Osteoblast (primary cell): ENCODE results near the gene TMIE. TPM values are rescaled to one million over a fixed set of nuclear protein-coding genes. Genes with fewer than 3 reads are reported as not detected.

Experiments
- DNase-seq: peaks from one replicate; pipeline ENCODE4 v3.0.0; 2011; ENCODE audit warnings: low spot score, mixed read lengths; ENCODE audit not compliant: insufficient read length; ENCODE audit errors: missing footprints
- H2AFZ ChIP-seq: 2 replicates; pipeline ENCODE4 v1.6.0; 2011; ENCODE audit warnings: mild to moderate bottlenecking, low read length
- H3K27ac ChIP-seq: 2 replicates; pipeline ENCODE4 v1.5.1; 2011; ENCODE audit warnings: mild to moderate bottlenecking, low read depth, low read length, moderate library complexity
- H3K27me3 ChIP-seq: 2 replicates; pipeline ENCODE4 v1.6.0; 2012; ENCODE audit warnings: mild to moderate bottlenecking, control low read depth, inconsistent platforms, low read length, moderate library complexity; ENCODE audit not compliant: insufficient read depth
- H3K36me3 ChIP-seq: 2 replicates; pipeline ENCODE4 v1.5.1; 2011; ENCODE audit warnings: mild to moderate bottlenecking, low read length, control low read depth, moderate library complexity; ENCODE audit not compliant: insufficient read depth
- H3K4me1 ChIP-seq: 2 replicates; pipeline ENCODE4 v1.5.1; 2011; ENCODE audit warnings: mild to moderate bottlenecking, low read length, control low read depth, moderate library complexity; ENCODE audit not compliant: insufficient read depth
- H3K4me2 ChIP-seq: 2 replicates; pipeline ENCODE4 v1.6.0; 2011; ENCODE audit warnings: mild to moderate bottlenecking, low read length; ENCODE audit not compliant: insufficient read depth
- H3K4me3 ChIP-seq: fragments of 200-600 bp; sonication (generic); 3 replicates; pipeline ENCODE4 v1.5.1; 2012; ENCODE audit warnings: mild to moderate bottlenecking, low read length, inconsistent platforms; ENCODE audit not compliant: insufficient read depth
- H3K79me2 ChIP-seq: 2 replicates; pipeline ENCODE4 v1.6.0; 2012; ENCODE audit warnings: mild to moderate bottlenecking, low read length, control low read depth, inconsistent platforms; ENCODE audit not compliant: insufficient read depth
- H3K9me3 ChIP-seq: 2 replicates; pipeline ENCODE4 v1.5.1; 2011; ENCODE audit warnings: low read depth, low read length, control low read depth
- H4K20me1 ChIP-seq: 2 replicates; pipeline ENCODE4 v1.6.0; 2012; ENCODE audit warnings: mild to moderate bottlenecking, low read length, control low read depth; ENCODE audit not compliant: insufficient read depth
- CTCF ChIP-seq: IDR thresholded peaks from 2 replicates; pipeline ENCODE4 v1.5.1; 2011; ENCODE audit warnings: mild to moderate bottlenecking, low read depth, low read length, moderate library complexity; ENCODE audit errors: extremely low read depth
- total RNA-seq: library from RNA; depleted of rRNA; stranded (reverse); fragments of >200 nt; gene quantifications from 2 replicates; pipeline ENCODE4 v1.2.3, GENCODE V29; 2012

TMIE gene
- total RNA-seq, 1 donor: under 0.01 TPM

DNA sequence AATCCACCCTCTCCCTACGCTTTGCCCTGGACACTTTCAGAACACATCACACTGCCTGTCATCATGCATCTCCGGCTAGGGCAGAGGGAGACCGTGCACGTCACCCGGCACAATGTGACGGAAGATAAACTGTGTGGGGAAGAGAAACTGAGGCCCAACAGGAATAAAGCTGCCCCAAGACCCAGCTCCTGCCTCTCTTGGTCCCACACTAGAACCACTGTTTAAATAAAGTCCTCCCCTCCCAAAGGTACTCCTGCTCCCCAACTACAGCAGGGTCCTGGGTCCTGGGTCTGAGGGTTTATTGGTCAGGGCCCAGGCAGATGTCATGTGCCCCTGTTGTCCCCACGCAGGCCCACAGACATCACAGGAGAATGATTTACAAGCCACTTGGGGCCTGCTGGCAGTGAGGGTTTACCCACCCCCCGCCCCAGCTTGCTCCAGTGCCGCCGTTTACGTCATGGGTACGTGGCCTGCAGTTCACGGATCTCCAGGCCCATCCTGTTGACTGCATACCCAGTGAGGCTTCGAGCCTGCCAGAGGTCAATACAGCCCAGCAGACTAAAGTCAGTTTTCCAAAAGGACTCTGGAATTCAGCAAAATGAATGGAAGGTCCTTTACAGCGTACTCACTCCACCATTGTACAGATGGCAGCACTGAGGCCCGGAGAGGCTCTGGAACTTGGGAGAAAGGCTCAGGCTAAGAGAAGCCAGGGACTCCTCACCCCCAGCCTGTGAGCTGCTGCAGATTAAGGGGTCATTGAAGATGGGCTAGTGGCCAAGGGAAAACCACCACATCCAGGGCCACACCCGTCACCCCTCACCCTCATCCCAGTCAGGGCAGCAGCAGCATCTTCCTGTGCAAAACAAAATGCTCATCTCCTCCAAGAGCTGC is 30.9 kb upstream of the TMIE start:
- TF ChIP-seq CTCF: no peak
- Histone ChIP-seq H3K4me3 (no peak overlapping the region), H3K27me3 (peaks cover 3% of the 10 kb centered on the region), H3K4me2 (no peak overlapping the region), H3K9me3 (no peaks in the 10 kb centered on the region), H3K79me2 (no peaks in the 10 kb centered on the region), H3K36me3 (no peaks in the 10 kb centered on the region), H3K27ac (no peak overlapping the region), H3K4me1 (no peaks in the 10 kb centered on the region), H2AFZ (no peak overlapping the region), H4K20me1 (no peaks in the 10 kb centered on the region)
- DNase-seq: peak; percentile 66

GRCh38 chr3:46670891-46671427 is 30.2 kb upstream of the TMIE start:
- Histone ChIP-seq H3K79me2 (no peaks in the 10 kb centered on the region), H3K36me3 (no peaks in the 10 kb centered on the region), H3K4me1 (no peaks in the 10 kb centered on the region), H3K4me2 (no peak overlapping the region), H4K20me1 (no peaks in the 10 kb centered on the region), H3K4me3 (no peak overlapping the region), H2AFZ (no peak overlapping the region), H3K27me3 (peaks cover 2% of the 10 kb centered on the region), H3K27ac (no peak overlapping the region), H3K9me3 (no peaks in the 10 kb centered on the region)
- peak; percentile 37 for DNase-seq
- no peak for TF ChIP-seq CTCF

- H3K27me3 ChIP-seq: no peaks in the 10 kb centered on the region
- H2AFZ ChIP-seq: no peak overlapping the region
- H3K36me3 ChIP-seq: no peaks in the 10 kb centered on the region
- no peak for TF ChIP-seq CTCF
- H3K4me1 ChIP-seq: no peaks in the 10 kb centered on the region
- no peak overlapping the region for H3K27ac ChIP-seq
- no peaks in the 10 kb centered on the region for H3K79me2 ChIP-seq
- H3K9me3 ChIP-seq: no peaks in the 10 kb centered on the region
- no peak overlapping the region for H3K4me2 ChIP-seq
- H3K4me3 ChIP-seq: no peak overlapping the region
- H4K20me1 ChIP-seq: no peaks in the 10 kb centered on the region
- DNase-seq: peak; percentile 71
Observed at GRCh38 chr3:46671541-46672348, 29.4 kb upstream of the TMIE start.

GRCh38 chr3:46672349-46672695 is 28.9 kb upstream of the TMIE start:
- no peak overlapping the region for H2AFZ ChIP-seq
- no peak overlapping the region for H3K4me3 ChIP-seq
- DNase-seq: peak; percentile 61
- H3K4me2 ChIP-seq: no peak overlapping the region
- no peaks in the 10 kb centered on the region for H3K36me3 ChIP-seq
- no peaks in the 10 kb centered on the region for H3K4me1 ChIP-seq
- no peak overlapping the region for H3K27ac ChIP-seq
- no peaks in the 10 kb centered on the region for H3K27me3 ChIP-seq
- no peak for TF ChIP-seq CTCF
- no peaks in the 10 kb centered on the region for H3K79me2 ChIP-seq
- no peaks in the 10 kb centered on the region for H4K20me1 ChIP-seq
- H3K9me3 ChIP-seq: no peaks in the 10 kb centered on the region
